Measurements from ENCODE around the gene MSI2. TPM values are rescaled to one million over a fixed set of nuclear protein-coding genes. Genes with fewer than 3 reads are reported as not detected.

MSI2 gene
- total and polyA plus RNA-seq, 2 donors (not counting 3 experiments of a cell fraction or from before 2014, with no cell fraction given) = 20.9 to 59.3 TPM

DNA sequence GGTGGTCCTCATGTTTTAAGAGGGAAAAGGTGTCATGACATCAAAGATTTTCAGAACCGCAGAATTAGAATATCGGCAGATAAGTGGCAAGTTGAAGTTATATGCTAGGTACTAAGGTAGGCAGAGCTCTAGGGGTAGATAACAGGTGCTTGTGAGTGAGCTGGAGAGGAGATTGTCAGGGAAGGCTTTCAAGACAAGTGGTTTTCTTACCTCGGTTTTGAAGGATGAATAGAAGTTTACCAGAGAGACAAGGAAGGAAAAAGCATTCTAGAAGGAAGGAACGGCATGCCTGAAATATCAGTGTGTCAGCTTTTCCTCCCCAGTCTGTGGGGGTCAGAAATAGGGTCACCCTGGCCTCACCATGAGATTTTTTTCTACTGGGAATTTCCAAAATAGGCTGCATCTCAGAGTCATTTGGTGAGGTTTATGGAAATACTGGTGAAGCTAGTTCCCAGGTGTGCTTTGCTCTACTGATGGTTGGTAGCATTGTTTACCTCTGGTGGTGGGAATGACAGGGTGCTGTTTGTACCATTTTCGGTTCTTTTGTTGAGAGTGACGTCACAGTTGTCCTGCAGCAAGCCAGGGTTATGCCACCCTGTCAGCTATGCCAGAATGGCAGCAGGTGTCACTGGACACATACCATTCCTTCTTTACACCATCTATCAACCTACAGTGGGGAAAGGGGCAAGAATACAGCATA lies 112.5 kb downstream of the MSI2 start:
- TF ChIP-seq, protein P1, sequence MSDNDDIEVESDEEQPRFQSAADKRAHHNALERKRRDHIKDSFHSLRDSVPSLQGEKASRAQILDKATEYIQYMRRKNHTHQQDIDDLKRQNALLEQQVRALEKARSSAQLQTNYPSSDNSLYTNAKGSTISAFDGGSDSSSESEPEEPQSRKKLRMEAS (IDR thresholded peaks at IDR 0.05; ENCODE audit: insufficient read depth, insufficient read length) = no peak
- TF ChIP-seq EZH2 (IDR thresholded peaks at IDR 0.05; ENCODE audit: borderline replicate concordance, low read depth, low read length, severe bottlenecking) = no peak
- TF ChIP-seq FOS (IDR thresholded peaks at IDR 0.05; ENCODE audit: borderline replicate concordance, insufficient read depth, low read length) = no peak
- no peak for TF ChIP-seq MYC (IDR thresholded peaks at IDR 0.05; ENCODE audit: low read depth, low read length)
- no peak for TF ChIP-seq JUN (IDR thresholded peaks at IDR 0.05; ENCODE audit: borderline replicate concordance, insufficient read depth, insufficient read length, low read depth)
- TF ChIP-seq, protein P2, sequence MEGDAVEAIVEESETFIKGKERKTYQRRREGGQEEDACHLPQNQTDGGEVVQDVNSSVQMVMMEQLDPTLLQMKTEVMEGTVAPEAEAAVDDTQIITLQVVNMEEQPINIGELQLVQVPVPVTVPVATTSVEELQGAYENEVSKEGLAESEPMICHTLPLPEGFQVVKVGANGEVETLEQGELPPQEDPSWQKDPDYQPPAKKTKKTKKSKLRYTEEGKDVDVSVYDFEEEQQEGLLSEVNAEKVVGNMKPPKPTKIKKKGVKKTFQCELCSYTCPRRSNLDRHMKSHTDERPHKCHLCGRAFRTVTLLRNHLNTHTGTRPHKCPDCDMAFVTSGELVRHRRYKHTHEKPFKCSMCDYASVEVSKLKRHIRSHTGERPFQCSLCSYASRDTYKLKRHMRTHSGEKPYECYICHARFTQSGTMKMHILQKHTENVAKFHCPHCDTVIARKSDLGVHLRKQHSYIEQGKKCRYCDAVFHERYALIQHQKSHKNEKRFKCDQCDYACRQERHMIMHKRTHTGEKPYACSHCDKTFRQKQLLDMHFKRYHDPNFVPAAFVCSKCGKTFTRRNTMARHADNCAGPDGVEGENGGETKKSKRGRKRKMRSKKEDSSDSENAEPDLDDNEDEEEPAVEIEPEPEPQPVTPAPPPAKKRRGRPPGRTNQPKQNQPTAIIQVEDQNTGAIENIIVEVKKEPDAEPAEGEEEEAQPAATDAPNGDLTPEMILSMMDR (IDR thresholded peaks at IDR 0.05; ENCODE audit: extremely low read depth in 1 of 2, insufficient read depth in 1 of 2, low read depth in 1 of 2, low read length in 2 of 2) = no peak
- no peak for TF ChIP-seq POLR2A (IDR thresholded peaks at IDR 0.05; ENCODE audit: low read depth, low read length)
- no peak for TF ChIP-seq POLR2AphosphoS5 (IDR thresholded peaks at IDR 0.05; ENCODE audit: insufficient read depth, low read depth, low read length)
- TF ChIP-seq GATA2 (IDR thresholded peaks at IDR 0.05; ENCODE audit: insufficient read depth, insufficient read length, low read depth, low read length) = no peak
- CTCF ChIA-PET = no interaction called here
- intact Hi-C loops (cut with micrococcal nuclease) = no loop called here

More for the DNA sequence above, 112.5 kb downstream of the MSI2 start:
- no peak overlapping the region for H3K27ac ChIP-seq (ENCODE audit: insufficient read depth, low read depth, low read length)
- H3K27me3 ChIP-seq (ENCODE audit: control insufficient read depth in 2 of 2, insufficient read depth in 2 of 2, low read length in 2 of 2) = no peaks in the 10 kb centered on the region
- H3K4me3 ChIP-seq (replicated peaks in 1 of 3; ENCODE audit: insufficient read depth in 1 of 3, low read depth in 1 of 3, low read length in 3 of 3) = no peak overlapping the region
- H2AFZ ChIP-seq (ENCODE audit: low read depth, low read length) = no peak overlapping the region
- POLR2A ChIA-PET = no interaction called here
- H3K4me2 ChIP-seq (ENCODE audit: insufficient read depth, low read length) = no peak overlapping the region
- H3K36me3 ChIP-seq (ENCODE audit: control insufficient read depth in 2 of 2, extremely low read depth in 1 of 2, insufficient read depth in 2 of 2, low read length in 2 of 2) = no peaks in the 10 kb centered on the region
- dilution Hi-C loops (cut with MboI; ENCODE audit: extremely low pct_ligation_motif_present, low sequenced_read_pairs) = no loop called here
- H3K79me2 ChIP-seq (ENCODE audit: control insufficient read depth, insufficient read depth, low read length) = no peaks in the 10 kb centered on the region
- no peaks in the 10 kb centered on the region for H3K9me1 ChIP-seq (replicated peaks; ENCODE audit: control insufficient read depth, extremely low read depth, insufficient read depth, low read length)
- DNase-seq (ENCODE audit: low read depth, low spot score) = peak; percentile 5
- no peak overlapping the region for H3K9ac ChIP-seq (replicated peaks; ENCODE audit: extremely low read depth, insufficient read depth, low read length)
- H4K20me1 ChIP-seq (replicated peaks; ENCODE audit: control insufficient read depth, extremely low read depth, insufficient read depth, low read length) = no peaks in the 10 kb centered on the region
- H3K9me3 ChIP-seq (replicated peaks; ENCODE audit: control insufficient read depth, insufficient read depth, low read length) = no peaks in the 10 kb centered on the region
- no TSS peak for BruUV-seq (replicated peaks)
- FAIRE-seq = no peak
- H3K4me1 ChIP-seq (ENCODE audit: control insufficient read depth, extremely low read depth, insufficient read depth, low read length) = peaks cover 15% of the 10 kb centered on the region

Measured in endothelial cell of umbilical vein (primary cell).